ENCODE data around the gene HOXC6.

HOXC6 gene

DNA sequence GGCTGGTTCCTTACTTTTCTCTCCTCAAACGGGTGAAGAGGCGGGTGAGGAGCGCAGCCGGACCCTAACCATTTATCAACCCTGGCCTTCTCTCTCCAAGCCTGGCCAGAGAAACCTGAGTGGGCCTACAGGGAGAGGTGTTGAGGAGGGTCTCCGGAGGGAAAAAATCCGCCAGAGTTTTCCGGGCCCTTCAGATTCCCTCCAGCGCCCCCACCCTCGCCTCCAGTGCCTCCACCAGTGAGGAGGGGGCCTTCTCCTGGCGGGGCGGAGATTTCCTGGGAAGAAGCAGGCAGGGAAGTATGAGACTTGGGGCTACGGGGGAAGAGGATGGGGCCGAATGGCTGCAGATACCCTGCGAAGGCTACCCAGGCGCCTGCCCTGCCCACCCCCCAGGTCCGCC lies 3.2 kb downstream of the HOXC6 start:
- peak overlapping the region; percentile 64 to 85 for H3K4ac ChIP-seq (ENCODE audit: low read depth in 1 of 2, low read length in 2 of 2)
- peak overlapping the region; percentile 96 for H3K9ac ChIP-seq (ENCODE audit: low read length)
- H2AFZ ChIP-seq (ENCODE audit: low read depth, low read length): no peak overlapping the region
- no peak overlapping the region for H2BK5ac ChIP-seq (ENCODE audit: low read depth, low read length, poor library complexity, severe bottlenecking)
- H2AK5ac ChIP-seq (ENCODE audit: low read length, severe bottlenecking): peak overlapping the region; percentile 3
- peak overlapping the region in 1 of 2 experiments; percentile 83 for H3K23ac ChIP-seq (ENCODE audit: low read length in 2 of 2)
- H2BK120ac ChIP-seq (ENCODE audit: low read depth, low read length): peak overlapping the region; percentile 77
- peak overlapping the region; percentile 69 for H3K27ac ChIP-seq (ENCODE audit: low read length, poor library complexity, severe bottlenecking)
- peak overlapping the region in 1 of 2 experiments; percentile 66 for H2BK12ac ChIP-seq (ENCODE audit: low read length in 2 of 2)
- peaks cover 11% of the 10 kb centered on the region for H3K79me1 ChIP-seq (replicated peaks; ENCODE audit: low read length, poor library complexity, severe bottlenecking)
- H3K9me3 ChIP-seq (ENCODE audit: control insufficient read depth, low read length): no peaks in the 10 kb centered on the region
- peaks cover 7 to 25% of the 10 kb centered on the region in 2 experiments for H3K36me3 ChIP-seq (ENCODE audit: control insufficient read depth in 1 of 2, insufficient read depth in 2 of 2, low read depth in 1 of 2, low read length in 2 of 2)
- H2BK15ac ChIP-seq (ENCODE audit: low read depth, poor library complexity, severe bottlenecking): no peak overlapping the region
- peak overlapping the region; percentile 64 for H3K4me2 ChIP-seq (ENCODE audit: low read length, poor library complexity, severe bottlenecking)
- peak overlapping the region in 1 of 2 experiments; percentile 86 for H3K4me3 ChIP-seq (ENCODE audit: insufficient read depth in 1 of 2, low read depth in 1 of 2, low read length in 2 of 2)
- DNase-seq: no peak
- H4K8ac ChIP-seq (ENCODE audit: low read length): peak overlapping the region; percentile 96
- no peaks in the 10 kb centered on the region for H3K27me3 ChIP-seq (ENCODE audit: control insufficient read depth in 1 of 2, insufficient read depth in 1 of 2, low read length in 2 of 2)
- peak overlapping the region in 1 of 2 experiments; percentile 87 for H3K14ac ChIP-seq (ENCODE audit: low read length in 2 of 2)
- 72% methylated on average over 8 of the region's 16 CpGs for WGBS
- H4K91ac ChIP-seq (ENCODE audit: low read length): no peak overlapping the region
- H3K18ac ChIP-seq (ENCODE audit: low read depth in 1 of 2, low read length in 2 of 2): peak overlapping the region; percentile 1 to 87
- H3K4me1 ChIP-seq (ENCODE audit: control insufficient read depth, insufficient read depth, low read depth, low read length): peaks cover 45% of the 10 kb centered on the region

DNA sequence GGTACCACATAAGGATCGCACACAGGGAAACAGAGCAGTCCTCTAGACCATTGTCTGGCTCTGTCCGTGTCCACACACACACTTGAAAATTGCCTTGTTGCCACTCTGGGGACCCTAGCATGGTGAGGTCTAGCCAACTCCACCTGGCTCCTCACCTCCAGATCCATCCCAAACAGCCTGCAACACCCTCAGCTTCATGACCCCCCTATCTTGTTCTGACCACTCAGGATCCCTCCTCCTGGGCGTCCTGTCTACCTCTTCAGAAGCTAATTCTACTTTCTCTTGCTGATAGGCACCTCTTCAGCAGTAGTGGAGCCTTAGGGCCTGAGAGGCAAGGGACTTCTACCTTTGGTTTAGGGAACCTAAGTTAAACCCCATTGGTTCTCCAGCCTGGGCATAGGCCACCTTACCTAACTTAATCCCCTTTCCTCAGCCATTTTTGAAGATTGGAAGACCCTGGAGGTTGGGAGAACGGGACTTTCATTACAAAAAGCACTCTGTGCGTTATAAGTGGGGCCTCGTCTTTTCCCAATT lies 3.9 kb downstream of the HOXC6 start:
- peak overlapping the region in 1 of 2 experiments; percentile 52 for H3K4ac ChIP-seq (ENCODE audit: low read depth in 1 of 2, low read length in 2 of 2)
- peak overlapping the region; percentile 21 for H4K8ac ChIP-seq (ENCODE audit: low read length)
- peak overlapping the region in 1 of 2 experiments; percentile 86 for H3K4me3 ChIP-seq (ENCODE audit: insufficient read depth in 1 of 2, low read depth in 1 of 2, low read length in 2 of 2)
- no peak overlapping the region for H2BK5ac ChIP-seq (ENCODE audit: low read depth, low read length, poor library complexity, severe bottlenecking)
- peak overlapping the region; percentile 20 for H3K27ac ChIP-seq (ENCODE audit: low read length, poor library complexity, severe bottlenecking)
- H2AFZ ChIP-seq (ENCODE audit: low read depth, low read length): no peak overlapping the region
- no peak overlapping the region for H3K14ac ChIP-seq (ENCODE audit: low read length in 2 of 2)
- peaks cover 7 to 22% of the 10 kb centered on the region in 2 experiments for H3K36me3 ChIP-seq (ENCODE audit: control insufficient read depth in 1 of 2, insufficient read depth in 2 of 2, low read depth in 1 of 2, low read length in 2 of 2)
- peak overlapping the region; percentile 2 for H4K91ac ChIP-seq (ENCODE audit: low read length)
- peaks cover 47% of the 10 kb centered on the region for H3K4me1 ChIP-seq (ENCODE audit: control insufficient read depth, insufficient read depth, low read depth, low read length)
- peak overlapping the region; percentile 42 for H2AK5ac ChIP-seq (ENCODE audit: low read length, severe bottlenecking)
- peak overlapping the region in 1 of 2 experiments; percentile 11 for H2BK12ac ChIP-seq (ENCODE audit: low read length in 2 of 2)
- H3K23ac ChIP-seq (ENCODE audit: low read length in 2 of 2): no peak overlapping the region
- H3K9me3 ChIP-seq (ENCODE audit: control insufficient read depth, low read length): no peaks in the 10 kb centered on the region
- 51% methylated on average over 6 of the region's 6 CpGs for WGBS
- peak overlapping the region; percentile 96 for H3K9ac ChIP-seq (ENCODE audit: low read length)
- no peaks in the 10 kb centered on the region for H3K27me3 ChIP-seq (ENCODE audit: control insufficient read depth in 1 of 2, insufficient read depth in 1 of 2, low read length in 2 of 2)
- no peak overlapping the region for H3K4me2 ChIP-seq (ENCODE audit: low read length, poor library complexity, severe bottlenecking)
- DNase-seq: no peak
- H3K79me1 ChIP-seq (replicated peaks; ENCODE audit: low read length, poor library complexity, severe bottlenecking): peaks cover 13% of the 10 kb centered on the region
- H3K18ac ChIP-seq (ENCODE audit: low read depth in 1 of 2, low read length in 2 of 2): peak overlapping the region in 1 of 2 experiments; percentile 33
- no peak overlapping the region for H2BK120ac ChIP-seq (ENCODE audit: low read depth, low read length)
- no peak overlapping the region for H2BK15ac ChIP-seq (ENCODE audit: low read depth, poor library complexity, severe bottlenecking)

GRCh38 chr12:54032627-54033100 lies 4.4 kb downstream of the HOXC6 start, which contains the start of gene HOXC5:
TSS of gene HOXC5 (plus strand) at chr12:54033050. CDS start at chr12:54033123, 73 bp downstream.
- Histone ChIP-seq H3K9me3 (ENCODE audit: control insufficient read depth, low read length) (no peaks in the 10 kb centered on the region), H3K36me3 (ENCODE audit: control insufficient read depth in 1 of 2, insufficient read depth in 2 of 2, low read depth in 1 of 2, low read length in 2 of 2) (peaks cover 7 to 21% of the 10 kb centered on the region in 2 experiments), H3K27ac (ENCODE audit: low read length, poor library complexity, severe bottlenecking) (peak within 1 kb of the TSS; percentile 45), H3K4me2 (ENCODE audit: low read length, poor library complexity, severe bottlenecking) (peak within 1 kb of the TSS; percentile 84), H2BK120ac (ENCODE audit: low read depth, low read length) (no peak within 1 kb of the TSS), H3K4me1 (ENCODE audit: control insufficient read depth, insufficient read depth, low read depth, low read length) (peaks cover 46% of the 10 kb centered on the region), H3K4ac (ENCODE audit: low read depth in 1 of 2, low read length in 2 of 2) (peak within 1 kb of the TSS; percentile 26 to 52), H3K79me1 (replicated peaks; ENCODE audit: low read length, poor library complexity, severe bottlenecking) (peaks cover 16% of the 10 kb centered on the region), H3K4me3 (ENCODE audit: insufficient read depth in 1 of 2, low read depth in 1 of 2, low read length in 2 of 2) (peak within 1 kb of the TSS; percentile 44 to 86), H3K18ac (ENCODE audit: low read depth in 1 of 2, low read length in 2 of 2) (peak within 1 kb of the TSS; percentile 69 to 73), H2BK5ac (ENCODE audit: low read depth, low read length, poor library complexity, severe bottlenecking) (no peak within 1 kb of the TSS), H2AK5ac (ENCODE audit: low read length, severe bottlenecking) (peak within 1 kb of the TSS; percentile 42), H3K27me3 (ENCODE audit: control insufficient read depth in 1 of 2, insufficient read depth in 1 of 2, low read length in 2 of 2) (no peaks in the 10 kb centered on the region), H2BK15ac (ENCODE audit: low read depth, poor library complexity, severe bottlenecking) (peak within 1 kb of the TSS; percentile 36), H4K91ac (ENCODE audit: low read length) (peak within 1 kb of the TSS; percentile 2), H4K8ac (ENCODE audit: low read length) (peak within 1 kb of the TSS; percentile 24), H3K23ac (ENCODE audit: low read length in 2 of 2) (peak within 1 kb of the TSS; percentile 67 to 99), H3K9ac (ENCODE audit: low read length) (peak within 1 kb of the TSS; percentile 96), H3K14ac (ENCODE audit: low read length in 2 of 2) (no peak within 1 kb of the TSS), H2AFZ (ENCODE audit: low read depth, low read length) (no peak within 1 kb of the TSS), H2BK12ac (ENCODE audit: low read length in 2 of 2) (peak within 1 kb of the TSS in 1 of 2 experiments; percentile 21)
- peak; percentile 82 for DNase-seq
- whole genome bisulfite sequencing: 10% methylated on average over 12 of the region's 12 CpGs

Data from mesenchymal stem cell (in vitro differentiated cells and primary cell).